Right atrium auricular region (tissue), 2 donors: Measurements from ENCODE around the gene BRD4. TPM values are rescaled to one million over a fixed set of nuclear protein-coding genes. Genes with fewer than 3 reads are reported as not detected.
A peak's percentile ranks its signal among the peaks of the same experiment; 100 is the strongest.

Experiments
- DNase-seq: peaks from one replicate; pipeline ENCODE4 v3.0.0-alpha.2; 2019; ENCODE audit warnings: low spot score
- H3K27ac ChIP-seq, 2 donors: fragments of 200-600 bp; sonication (generic); 1 replicate in 1 of 2; 2 replicates in 1 of 2; pipeline ENCODE4 v1.5.1; 2016 to 2019
- H3K27me3 ChIP-seq, 2 donors: fragments of 200-600 bp; sonication (generic); one replicate each; pipeline versions ENCODE4 v1.5.1 to v1.6.0; 2017 to 2019
- H3K36me3 ChIP-seq: fragments of 200-600 bp; sonication (generic); one replicate; pipeline ENCODE4 v1.5.1; 2016
- H3K4me1 ChIP-seq, 2 donors: fragments of 200-600 bp; sonication (generic); one replicate each; pipeline versions ENCODE4 v1.5.1 to v1.6.0; 2017 to 2019
- H3K4me3 ChIP-seq, 2 donors: fragments of 200-600 bp; sonication (generic); 1 replicate in 1 of 2; 2 replicates in 1 of 2; pipeline ENCODE4 v1.5.1; 2017 to 2019; ENCODE audit warnings: mild to moderate bottlenecking in 1 of 2, moderate library complexity in 1 of 2
- H3K9me3 ChIP-seq, 2 donors: fragments of 200-600 bp; sonication (generic); one replicate each; pipeline ENCODE4 v1.5.1; 2019
- total RNA-seq, 2 donors: library from RNA; depleted of rRNA; stranded (reverse); fragments of >200 nt; gene quantifications; one replicate each; pipeline ENCODE4 v1.1.0, GENCODE V29; 2016
- TF ChIP-seq, protein P1 (sequence below), 2 donors: fragments of 200-600 bp; sonication (generic); IDR thresholded peaks; one replicate each; pipeline ENCODE4 v1.5.1; 2019; ENCODE audit warnings: antibody characterized with exemption in 2 of 2

BRD4 gene
- total RNA-seq, 2 donors from 2014 or later: 23.6 to 41.0 TPM

DNA sequence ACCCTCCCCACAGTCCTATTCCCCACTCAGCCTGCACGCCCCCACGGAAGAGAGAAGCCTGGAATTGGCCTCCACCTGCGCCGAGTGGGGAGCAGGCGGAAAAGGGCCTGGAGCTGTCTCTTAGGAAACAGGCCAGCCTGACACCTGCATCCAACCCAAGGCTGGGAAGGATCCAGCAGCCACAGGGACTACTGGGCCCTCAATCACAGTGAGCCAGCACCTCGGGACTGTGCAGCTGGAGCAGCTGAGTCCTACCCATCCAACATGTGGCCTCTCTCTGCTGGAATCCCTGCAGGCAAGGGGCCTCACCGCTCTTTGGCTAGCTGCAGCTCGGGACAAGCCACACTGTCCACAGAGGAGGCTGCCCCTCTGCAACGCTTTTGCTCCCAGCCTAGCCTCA is 91.8 kb downstream of the BRD4 start:
- Histone ChIP-seq H3K4me1 (peaks cover 0 to 8% of the 10 kb centered on the region in 2 donors), H3K36me3 (peaks cover 74% of the 10 kb centered on the region), H3K27ac (no peak overlapping the region), H3K9me3 (no peaks in the 10 kb centered on the region), H3K27me3 (no peaks in the 10 kb centered on the region), H3K4me3 (no peak overlapping the region)
- no peak for DNase-seq
- TF ChIP-seq, protein P1, sequence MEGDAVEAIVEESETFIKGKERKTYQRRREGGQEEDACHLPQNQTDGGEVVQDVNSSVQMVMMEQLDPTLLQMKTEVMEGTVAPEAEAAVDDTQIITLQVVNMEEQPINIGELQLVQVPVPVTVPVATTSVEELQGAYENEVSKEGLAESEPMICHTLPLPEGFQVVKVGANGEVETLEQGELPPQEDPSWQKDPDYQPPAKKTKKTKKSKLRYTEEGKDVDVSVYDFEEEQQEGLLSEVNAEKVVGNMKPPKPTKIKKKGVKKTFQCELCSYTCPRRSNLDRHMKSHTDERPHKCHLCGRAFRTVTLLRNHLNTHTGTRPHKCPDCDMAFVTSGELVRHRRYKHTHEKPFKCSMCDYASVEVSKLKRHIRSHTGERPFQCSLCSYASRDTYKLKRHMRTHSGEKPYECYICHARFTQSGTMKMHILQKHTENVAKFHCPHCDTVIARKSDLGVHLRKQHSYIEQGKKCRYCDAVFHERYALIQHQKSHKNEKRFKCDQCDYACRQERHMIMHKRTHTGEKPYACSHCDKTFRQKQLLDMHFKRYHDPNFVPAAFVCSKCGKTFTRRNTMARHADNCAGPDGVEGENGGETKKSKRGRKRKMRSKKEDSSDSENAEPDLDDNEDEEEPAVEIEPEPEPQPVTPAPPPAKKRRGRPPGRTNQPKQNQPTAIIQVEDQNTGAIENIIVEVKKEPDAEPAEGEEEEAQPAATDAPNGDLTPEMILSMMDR (IDR thresholded peaks at IDR 0.05): no peak

DNA sequence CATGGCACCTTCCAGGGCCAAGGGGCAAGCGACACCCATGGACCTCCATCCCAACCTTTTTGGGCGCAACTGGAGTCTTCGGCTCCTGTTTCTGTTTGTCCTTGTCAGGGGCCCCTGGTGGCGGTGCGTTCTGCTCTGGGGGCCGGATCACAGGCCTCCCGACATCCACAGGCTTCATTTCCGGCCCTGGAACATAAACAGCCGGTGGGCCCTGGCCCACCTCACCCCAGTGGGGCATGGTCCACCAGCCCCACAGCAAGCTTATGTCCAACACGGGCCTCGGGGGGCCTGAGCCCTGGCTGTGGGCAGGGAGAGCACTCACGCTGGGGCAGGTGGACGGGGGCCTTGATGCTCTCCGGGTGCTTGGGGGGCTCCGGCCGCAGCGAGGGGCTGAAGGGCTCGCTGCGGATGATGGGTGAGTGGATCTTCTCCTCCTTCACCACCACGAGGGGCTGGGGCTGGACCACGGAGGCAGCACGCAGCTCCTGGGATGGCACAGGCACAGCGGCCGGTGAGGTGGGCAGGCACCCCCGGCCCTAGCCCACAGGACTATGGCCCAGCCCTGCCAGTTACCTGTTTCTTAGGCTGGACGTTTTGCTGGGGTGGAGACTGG is 92.9 kb downstream of the BRD4 start:
- DNase-seq: no peak

DNA sequence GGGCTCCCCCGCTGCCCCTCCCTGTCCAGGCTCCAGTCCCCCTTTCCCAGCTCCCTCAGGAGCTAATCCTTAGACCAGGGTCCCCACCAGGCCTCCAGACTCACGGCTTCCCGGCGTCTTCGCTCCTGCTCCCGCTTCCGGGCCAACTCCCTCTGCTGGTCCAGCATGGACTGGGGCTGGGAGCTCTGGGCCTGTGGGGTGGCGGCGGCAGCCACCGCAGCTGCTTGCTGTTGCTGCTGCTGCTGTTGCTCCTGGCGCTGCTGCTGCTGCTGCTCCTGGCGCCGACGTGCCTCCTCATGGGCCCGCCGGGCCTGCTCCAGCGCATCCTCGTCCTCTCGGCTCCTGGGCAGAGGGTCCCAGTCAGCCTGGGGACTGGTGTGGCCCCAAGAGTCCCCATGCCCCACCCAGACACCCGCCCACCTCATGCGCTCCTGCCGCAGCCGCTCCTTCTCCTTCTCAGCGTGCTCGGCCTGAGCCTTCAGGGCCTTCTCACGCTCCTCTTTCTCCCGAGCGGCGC is 93.6 kb downstream of the BRD4 start:
- Histone ChIP-seq H3K27me3 (no peaks in the 10 kb centered on the region), H3K36me3 (peaks cover 60% of the 10 kb centered on the region), H3K9me3 (no peaks in the 10 kb centered on the region), H3K27ac (peak overlapping the region in 1 of 2 donors; percentile 4), H3K4me1 (peaks cover 0 to under 1% of the 10 kb centered on the region in 2 donors), H3K4me3 (no peak overlapping the region)
- DNase-seq: no peak
- TF ChIP-seq, protein P1 (IDR thresholded peaks at IDR 0.05): no peak

More for the DNA sequence above, 92.9 kb downstream of the BRD4 start:
- H3K4me3 ChIP-seq: no peak overlapping the region
- H3K36me3 ChIP-seq: peaks cover 68% of the 10 kb centered on the region
- H3K27ac ChIP-seq: peak overlapping the region in 1 of 2 donors; percentile 4
- no peaks in the 10 kb centered on the region for H3K27me3 ChIP-seq
- TF ChIP-seq, protein P1 (IDR thresholded peaks at IDR 0.05): no peak
- H3K4me1 ChIP-seq: no peaks in the 10 kb centered on the region
- no peaks in the 10 kb centered on the region for H3K9me3 ChIP-seq

DNA sequence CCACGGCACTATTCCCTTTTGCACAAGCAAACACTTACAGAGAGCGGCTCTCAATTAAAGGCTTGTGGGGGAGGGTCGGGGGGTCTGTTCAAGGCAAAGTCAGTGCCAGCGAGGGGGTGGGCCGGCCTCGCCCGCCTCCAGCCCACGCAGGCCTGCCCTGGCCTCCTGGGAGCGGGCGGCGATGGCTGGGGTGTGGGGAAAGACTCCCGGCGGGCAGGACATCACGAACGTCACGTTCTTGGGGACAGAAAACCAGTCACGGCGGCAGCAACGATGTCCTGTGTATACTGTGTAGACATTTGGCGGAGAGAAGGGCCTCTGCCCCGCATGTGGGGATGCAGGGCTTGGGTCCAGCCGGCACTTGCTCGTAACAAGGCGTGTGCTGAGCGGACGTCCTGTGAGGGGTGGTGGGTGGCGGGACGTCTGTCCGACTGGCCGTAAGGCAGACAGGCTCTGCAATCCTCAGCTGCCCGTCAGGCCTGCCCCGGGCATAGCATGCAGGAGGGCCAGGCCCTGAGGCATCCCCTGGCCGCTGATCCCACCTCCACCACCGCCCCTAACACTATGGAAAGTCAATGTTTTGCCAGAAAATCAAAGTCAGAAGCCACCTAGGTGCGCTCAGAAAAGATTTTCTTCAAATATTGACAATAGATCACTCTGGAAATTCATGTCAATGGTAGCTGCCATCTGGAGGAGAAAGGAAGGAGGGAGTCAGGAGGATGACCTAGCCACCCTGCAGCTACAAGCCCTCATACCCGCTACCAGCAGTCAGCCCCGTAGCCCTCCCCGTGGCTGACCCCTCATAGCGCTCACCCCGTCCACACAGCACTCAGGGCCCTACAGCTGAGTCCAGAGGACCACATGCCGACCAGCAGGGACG is 94.3 kb downstream of the BRD4 start:
- no peaks in the 10 kb centered on the region for H3K9me3 ChIP-seq
- no peak overlapping the region for H3K4me3 ChIP-seq
- peaks cover 54% of the 10 kb centered on the region for H3K36me3 ChIP-seq
- TF ChIP-seq, protein P1 (IDR thresholded peaks at IDR 0.05): no peak
- no peaks in the 10 kb centered on the region for H3K27me3 ChIP-seq
- peaks cover 0 to 6% of the 10 kb centered on the region in 2 donors for H3K4me1 ChIP-seq
- no peak for DNase-seq
- H3K27ac ChIP-seq: peak overlapping the region in 1 of 2 donors; percentile 4

DNA sequence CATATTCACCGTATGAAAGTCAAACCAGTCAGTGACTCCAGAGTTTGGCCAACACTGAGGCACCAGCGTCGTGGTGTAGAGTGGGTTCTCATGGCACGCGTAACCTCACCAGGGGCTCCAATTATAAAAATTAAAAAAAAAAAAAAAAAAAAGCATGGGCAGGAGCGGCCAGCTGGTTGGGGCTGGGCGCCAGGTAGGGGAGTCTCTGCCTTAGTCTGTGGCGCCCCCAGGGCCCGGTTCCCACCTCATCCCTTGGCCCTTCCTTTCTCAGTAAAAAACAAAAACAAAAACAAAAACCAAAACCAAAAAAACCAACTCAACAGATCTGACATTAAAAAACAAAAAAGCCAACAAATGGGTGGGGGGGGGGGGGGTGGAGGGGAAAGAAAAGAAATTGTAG is 95.5 kb downstream of the BRD4 start:
- no peak for DNase-seq
- Histone ChIP-seq H3K27ac (no peak overlapping the region), H3K4me1 (peaks cover 0 to 16% of the 10 kb centered on the region in 2 donors), H3K27me3 (no peaks in the 10 kb centered on the region), H3K36me3 (peaks cover 45% of the 10 kb centered on the region), H3K9me3 (no peaks in the 10 kb centered on the region), H3K4me3 (no peak overlapping the region)
- TF ChIP-seq, protein P1 (IDR thresholded peaks at IDR 0.05): no peak
